GM21526 (cell line): ENCODE data around the gene PLXNA2.

Experiments
- ATAC-seq: cut with Tn5 transposase; IDR thresholded peaks from one replicate; pipeline ENCODE4 v1.9.1; 2021; ENCODE audit warnings: moderate library complexity; ENCODE audit not compliant: unreplicated experiment, low FRiP score

PLXNA2 gene

DNA sequence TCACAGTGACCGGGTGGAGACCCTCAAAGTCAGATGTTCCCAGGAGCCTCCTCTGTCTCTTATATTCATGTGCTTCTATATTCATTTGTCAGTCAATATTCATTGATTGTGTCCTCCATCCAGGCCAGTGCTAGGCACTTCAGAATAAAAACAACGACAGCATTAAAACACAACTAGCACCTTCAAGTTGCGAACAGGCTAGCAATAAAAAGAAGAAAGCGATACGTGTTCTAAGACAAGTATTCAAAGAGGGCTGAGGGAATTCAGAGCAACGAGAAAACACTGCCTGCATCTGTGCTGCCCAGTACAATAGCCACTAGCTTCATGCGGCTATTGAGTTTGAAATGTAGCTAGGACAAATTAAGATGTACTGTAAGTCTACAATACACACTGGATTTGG, 138.0 kb downstream of the PLXNA2 start:
- ATAC-seq = no peak

DNA sequence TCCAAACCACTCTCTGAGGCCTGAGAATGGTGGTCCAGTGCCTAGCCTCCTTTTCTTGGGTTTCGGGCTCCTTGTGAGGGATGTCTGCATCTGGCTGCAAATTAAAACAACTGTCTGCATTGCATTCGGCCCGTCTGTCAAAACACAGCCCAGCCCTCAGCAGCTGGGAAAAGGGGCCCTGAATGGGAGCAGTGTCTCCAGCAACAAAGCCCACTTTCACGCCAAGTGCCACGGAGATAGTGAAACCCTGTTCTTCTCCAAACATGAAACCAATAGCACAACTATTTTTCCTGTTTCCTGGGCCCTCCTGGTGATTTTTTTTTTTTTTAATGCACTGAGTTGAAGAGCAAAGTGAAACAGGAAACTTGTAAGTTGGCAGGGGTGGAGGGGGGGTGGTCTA, 138.4 kb downstream of the PLXNA2 start:
- no peak for ATAC-seq

DNA sequence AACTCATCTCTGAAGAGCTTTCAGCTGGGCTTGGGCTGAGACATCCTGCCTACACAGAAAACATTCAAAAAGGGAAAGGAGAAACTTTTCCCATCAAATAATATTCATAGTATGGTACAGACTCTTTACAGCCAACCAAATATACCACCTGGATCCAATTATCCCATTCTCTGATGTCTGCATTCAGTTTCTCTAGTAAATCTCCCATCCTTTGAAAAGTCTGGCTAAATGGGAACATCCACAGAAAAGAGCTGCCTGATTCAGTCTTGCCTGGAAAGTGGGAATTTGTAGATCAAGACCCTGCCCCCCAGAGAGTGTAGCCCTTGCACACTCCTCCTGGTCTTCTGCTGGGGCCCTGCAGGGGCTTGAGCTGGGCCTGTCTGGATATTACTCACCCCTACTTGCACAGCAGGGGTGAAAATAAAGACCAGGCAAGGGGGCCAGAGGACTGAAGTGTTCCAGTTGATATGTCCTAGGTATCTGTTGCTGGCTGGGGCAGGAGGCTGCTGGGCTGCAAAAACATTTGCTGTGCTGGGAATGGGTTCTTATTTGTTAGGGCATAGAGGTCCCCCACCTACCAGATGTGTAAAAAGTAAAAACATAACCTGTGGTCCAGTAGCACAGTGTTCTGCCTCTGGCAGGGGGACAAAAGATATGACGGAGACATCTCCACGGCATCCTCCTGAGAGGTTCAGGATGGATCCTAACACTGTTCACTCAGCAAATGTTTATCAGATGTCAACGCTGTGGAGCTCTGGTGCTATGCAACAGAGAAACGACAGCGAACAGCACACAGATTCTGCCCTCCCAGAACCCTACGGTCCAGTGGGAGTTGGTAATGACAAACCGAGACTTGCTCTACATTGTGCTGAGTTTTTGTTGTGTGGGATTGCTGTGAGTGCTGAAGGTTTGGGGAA, 140.3 kb downstream of the PLXNA2 start:
- ATAC-seq = no peak

DNA sequence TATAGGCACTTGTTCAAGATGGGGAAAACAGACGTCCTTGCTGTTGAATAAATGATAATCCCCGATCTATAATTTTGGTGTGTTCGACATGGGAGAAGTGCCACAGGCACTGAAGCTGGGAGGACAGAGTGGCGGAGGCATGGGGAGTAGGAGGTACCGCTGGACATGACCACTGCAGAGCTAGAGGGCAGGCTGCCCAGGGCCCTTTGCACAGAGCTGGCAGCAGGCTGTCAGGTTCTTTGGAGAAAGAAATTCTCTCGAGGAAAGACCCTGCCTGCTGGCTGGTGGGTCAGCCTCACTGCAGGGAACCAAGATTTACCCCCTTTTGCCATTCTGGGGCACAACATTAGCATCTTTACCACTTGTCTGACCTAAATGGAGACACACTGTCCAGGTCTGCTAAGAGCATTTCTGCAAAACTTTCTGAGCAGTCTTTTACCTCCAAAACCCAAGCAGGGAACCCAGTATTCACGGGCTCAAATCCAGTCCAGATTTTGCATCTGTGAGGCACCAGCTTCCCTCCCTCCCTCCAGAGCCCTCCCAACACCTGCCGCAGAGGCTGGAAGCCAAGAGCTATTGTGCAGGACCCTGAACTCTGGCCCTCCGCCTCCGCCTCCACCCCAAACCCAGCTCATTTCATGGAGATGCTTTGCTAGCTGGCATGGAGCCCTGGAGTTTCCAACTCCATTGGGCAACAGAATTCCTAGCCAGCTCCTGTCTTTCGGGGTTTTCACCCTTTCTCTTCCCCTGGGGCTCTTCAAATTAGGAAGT, 142.3 kb downstream of the PLXNA2 start:
- ATAC-seq = no peak

DNA sequence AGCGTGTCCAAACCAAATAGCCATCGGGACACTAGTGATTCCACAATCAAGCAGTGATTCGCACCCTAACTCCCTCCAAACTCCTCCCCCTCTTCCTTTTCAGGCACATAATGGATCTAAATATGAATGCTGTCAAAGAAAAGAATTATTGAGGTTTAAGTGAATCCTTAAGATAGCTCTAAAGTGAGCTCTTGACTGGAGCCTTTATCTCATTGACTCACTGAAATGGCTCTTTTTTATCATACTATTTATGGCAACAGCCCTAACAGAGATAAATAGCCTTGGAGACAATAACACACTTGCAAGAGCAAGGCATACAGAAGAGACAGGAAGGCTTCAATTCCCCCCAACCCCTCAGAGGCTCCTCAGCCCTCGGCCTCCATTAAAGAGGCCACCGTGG, 143.3 kb downstream of the PLXNA2 start:
- no peak for ATAC-seq

DNA sequence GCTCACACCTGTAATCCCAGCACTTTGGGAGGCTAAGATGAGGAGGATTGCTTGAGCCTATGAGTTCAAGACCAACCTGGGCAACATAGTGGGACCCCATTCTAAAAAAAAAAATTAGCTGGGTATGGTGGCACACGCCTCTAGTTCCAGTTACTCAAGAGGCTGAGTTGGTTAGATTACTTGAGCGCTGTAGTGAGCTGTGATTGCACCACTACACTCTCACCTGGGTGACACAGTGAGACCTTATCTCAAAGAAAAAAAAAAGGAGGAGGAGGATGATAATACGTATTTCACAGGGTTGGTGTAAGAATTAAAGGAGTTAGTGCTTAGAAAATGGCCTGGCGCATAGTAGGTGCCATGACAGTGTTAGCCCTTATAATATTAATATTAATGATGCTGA, 144.1 kb downstream of the PLXNA2 start:
- ATAC-seq = no peak

DNA sequence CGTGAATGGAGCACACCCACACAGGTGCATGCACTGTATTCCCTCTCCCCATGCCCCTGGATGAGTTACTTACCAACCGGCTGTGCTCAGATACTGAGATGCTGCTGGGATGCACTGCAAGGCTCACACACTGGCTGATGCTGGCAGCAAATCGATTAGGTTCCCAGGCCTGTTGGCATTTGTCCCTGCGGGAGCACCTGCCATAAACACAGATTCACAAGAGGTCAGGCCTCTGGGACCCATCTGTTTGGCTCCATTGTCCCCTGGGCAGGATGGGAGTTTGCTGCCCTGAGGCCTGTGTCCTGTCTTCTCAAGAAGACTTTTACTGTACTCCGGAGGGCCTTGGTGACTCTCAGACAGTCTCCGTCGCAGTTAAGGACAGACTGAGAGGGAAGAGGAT, 145.4 kb downstream of the PLXNA2 start:
- ATAC-seq = no peak

DNA sequence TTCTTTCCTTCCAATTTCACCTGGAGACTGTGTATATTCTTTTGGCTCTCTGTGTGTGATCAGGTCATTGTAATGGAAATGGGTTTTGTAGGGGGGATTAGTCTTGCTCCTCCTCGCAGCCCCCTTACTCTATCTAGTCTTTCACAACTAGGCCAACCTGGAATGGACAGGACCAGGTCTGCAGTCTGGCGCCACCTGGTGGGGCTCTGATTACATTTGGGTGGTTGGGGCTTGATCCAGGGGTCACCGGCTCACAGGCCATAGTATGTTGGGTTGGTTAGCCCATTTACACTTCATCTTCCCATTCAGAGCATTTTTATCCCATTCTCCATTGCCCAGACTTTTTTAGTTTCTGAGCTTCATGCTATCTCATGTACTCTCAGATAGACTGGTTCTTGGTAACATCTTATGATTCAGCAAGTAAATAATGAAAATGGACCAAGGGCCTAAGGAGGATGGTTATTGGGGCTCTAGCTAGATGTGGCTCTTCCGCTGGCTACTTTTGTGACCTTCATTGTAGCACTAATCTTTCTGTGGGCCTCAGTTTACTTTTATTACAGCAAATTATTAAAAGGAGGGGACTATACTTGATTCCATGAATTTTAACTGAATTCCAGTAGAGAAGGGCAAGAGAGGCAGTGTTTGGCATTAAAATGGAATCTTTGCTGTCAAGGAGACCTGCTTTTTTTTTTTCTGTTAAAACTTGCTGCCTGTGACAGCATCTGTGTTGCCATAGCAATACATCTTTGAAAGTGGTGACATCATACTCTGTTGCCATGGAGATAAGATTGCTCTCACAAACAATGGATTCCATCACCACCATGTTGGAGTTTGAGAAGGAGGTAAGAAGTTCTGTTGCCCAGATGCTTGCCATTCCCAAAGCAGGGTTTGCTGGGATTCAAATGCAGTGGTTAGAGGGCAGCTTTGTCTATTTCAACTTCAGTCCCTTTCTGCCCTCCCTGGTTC, 150.1 kb downstream of the PLXNA2 start:
- ATAC-seq = peak; percentile 68

DNA sequence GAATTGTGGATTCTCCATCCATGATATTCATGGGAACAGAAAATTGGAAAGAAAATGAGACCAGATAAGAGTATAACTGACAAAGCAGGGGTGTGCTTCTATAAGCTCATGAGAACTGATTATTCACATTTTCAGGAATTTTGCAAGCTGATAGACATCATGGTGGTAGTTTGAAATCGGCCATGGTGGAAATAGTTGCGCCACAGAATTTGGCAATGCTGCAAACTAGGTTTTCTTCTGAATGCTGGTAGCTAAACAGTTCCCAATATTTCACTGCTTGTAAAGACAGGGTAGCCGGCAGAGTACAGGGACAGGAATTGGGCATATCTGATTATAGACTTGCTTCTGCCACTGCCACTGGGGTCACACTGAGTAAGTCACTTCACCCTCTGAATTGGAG, 151.1 kb downstream of the PLXNA2 start:
- ATAC-seq = no peak

DNA sequence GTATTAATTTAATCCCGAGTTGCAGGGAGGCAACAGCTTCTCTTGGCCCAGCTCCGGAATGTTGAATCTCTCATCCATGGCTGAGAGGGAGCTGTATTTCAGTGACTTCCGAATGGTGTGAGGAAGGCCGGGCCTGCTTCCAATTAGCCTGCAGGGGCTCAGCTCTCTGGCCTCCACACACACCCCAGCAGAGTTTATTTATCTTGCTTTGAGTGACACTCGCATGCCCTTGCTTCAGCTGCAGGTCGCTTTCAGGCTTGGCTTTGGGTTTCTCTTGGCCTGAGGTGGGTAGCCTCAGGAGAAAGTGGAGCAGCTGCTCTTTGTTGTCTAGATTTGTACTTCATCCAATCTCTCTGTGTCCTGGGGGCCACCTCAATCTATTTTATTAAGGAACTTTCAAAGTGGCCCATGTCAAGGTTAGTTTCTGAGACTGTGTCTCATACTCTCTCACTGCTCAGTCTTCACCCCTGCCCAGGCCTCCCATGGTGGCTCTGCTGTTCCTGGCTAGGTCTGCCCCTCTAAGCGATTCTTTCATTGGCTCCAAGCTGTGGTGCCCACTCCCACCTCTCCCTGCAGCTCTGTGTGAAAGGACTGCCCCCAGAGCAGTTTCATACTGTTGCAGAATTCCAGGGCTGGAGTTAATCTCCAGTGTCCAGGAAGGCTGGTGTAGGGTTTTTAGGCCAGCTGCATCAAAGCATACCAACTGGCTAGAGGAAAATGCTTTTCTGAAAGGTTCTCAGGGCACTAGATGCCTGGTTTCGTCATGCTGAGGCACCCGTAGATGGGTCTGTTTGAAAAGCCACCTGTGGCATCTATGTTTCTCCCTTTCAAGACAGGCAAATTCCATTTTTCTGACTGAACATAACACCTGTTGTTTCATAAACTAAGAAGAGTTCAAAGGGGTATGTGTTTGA, 153.5 kb downstream of the PLXNA2 start:
- ATAC-seq = no peak

DNA sequence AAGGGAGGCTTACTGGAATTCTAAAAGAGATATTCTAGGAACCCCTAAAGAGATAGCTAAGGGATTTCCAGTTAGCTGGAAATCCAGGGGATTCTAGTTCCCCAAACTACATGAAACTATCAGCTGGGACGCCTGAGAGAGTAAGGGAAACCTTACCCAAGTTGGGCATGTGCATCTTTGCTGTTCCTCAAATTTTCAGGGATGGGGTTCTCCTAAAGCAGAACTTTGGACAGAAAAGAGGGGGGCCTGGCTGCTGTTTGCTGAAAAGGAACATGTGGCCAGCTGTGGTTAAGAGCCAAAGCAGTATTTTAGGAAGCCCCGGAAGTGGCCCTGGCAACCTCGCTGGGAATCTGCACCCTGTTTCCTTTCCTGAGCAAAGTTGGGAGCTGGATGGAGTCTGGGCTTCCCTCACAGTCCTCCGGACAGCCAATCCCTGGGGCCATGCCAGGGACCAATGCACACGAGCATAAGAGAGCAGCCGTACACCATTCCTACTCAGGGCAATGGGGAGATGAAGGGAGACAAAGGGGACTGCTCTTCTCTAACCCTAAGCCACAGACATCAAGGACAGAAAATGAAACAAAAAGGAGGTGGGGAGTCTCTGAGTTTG, 154.3 kb downstream of the PLXNA2 start:
- no peak for ATAC-seq

DNA sequence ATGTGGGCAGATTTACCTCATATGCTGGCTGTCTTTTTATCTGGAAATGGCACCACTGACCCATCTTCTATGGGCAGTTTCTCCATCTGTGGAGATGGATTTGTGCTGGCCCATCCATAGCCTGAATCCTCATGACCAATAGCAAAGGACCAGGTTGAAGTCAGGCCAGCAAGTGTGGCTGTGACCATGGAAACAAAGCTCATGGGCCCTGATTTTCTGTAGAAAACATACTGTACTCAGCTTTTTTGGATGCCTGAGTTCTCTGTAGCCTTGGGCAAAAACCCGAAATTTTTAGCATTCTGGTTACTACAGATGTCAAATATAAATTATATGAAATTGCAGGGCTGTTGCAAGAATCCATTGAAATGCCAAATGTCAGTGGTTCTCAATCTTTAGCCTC, 155.0 kb downstream of the PLXNA2 start:
- ATAC-seq = no peak

DNA sequence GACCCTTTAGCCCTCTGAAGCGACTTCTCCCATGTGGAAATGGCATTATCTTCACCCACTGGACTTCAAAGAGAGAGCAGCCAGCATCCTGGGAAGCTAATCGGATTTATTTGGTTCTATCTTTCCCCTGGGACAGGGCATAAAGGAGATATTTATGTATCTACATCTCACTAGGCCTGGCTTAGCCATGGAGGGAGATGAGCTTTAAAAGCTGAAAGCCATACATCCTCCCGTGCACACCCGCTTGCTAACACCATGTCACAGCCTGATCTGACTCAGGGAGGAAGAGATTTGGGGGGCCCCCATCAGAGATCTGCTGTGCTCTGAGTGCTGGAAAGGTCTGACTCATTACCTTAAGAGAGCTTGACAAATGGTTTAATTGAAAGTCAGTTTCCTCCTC, 155.9 kb downstream of the PLXNA2 start:
- no peak for ATAC-seq

DNA sequence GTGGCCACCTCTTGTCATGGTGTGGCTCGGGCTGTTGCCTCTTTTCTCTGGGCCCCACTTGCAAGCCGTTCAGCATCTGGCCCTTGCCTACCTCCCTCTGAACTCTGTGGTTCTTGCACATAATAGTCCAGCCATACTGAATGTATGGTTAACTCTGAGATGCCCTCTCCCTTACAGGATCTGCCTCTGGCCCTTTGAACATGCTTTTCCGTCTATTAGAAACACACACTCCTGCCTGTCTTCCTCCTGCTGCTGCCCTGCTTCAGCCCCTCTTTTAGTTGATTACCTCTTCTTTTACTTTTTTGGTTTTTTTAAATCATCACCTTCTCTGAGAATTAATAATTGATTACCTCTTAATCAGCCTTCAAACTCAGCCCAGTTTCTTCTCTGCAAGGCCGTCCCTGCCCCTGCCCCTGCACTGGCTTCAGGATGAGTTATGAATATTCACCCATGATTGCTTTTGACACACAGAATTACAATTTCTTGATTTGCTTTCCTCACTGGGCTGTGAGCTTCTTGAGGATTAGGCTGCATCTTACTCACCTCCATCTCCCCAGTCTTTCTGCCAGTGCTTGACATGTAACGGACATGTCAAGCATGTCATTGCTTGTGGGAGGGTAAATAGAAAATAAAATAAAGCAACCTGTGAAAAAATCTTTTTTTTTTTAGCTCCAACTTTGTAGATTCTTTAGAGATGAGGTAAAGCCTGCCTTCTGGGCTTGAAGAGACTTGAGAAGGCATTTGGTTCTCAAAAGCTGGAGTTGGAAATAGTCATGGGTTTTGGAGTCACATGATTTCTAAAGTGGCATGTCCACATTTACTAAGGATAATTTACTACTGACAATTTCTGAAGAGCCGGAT, 158.3 kb downstream of the PLXNA2 start:
- ATAC-seq = peak; percentile 4

DNA sequence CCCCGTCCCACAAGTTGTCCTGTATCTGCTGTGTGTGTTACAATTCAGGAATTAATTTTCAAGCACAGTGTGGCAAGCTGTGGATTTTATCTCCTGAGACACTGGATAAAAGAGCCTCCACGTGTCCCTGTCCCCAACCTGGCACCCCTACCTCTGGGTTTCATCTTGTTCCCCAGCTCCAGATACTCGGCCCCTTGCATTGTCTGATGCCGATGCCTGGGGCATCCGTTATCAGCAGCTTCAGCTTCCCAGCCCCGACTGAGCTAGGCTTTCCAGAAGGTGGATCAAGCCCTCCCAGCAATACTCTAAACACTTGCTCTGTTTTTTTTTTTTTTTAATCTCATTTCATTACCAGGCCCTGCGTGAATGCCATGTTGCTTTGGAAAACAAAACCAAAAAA, 159.4 kb downstream of the PLXNA2 start:
- no peak for ATAC-seq

DNA sequence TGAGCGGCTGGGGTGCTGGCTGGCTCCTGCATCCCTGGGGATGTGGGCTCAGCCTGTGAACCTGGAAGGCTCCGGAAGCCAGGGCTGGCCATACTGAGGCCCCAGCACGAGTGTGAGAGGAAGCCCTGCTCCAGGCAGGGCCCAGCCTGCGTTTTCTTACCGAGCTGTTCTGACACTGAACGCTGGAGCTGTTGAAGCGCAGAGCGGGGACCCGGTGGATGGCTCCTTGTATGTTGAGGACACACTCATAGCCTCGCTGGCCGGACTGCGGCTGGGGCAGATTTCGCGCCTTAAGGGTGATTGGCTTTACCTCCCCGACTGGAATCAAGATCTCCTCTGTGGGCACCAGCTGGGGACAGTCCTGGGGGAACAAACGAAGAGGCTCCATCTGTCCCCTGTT, 160.0 kb downstream of the PLXNA2 start:
- ATAC-seq = no peak

DNA sequence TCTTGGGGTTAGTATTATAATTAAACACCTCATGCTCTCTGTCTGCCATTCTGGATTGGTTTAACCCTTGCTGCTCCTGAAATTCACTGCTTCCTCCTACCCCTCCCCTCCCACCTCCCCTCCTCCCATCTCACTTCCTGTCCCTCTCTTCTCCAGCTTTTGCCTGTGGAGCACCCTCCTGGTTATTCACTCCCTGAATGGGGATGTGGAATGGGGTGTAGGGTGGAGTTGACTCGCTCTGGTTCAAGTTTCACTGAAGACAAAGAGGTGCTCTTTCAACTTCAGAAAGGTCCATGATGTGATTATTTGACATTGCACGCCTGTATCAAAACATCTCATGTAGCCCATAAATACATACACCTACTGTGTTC, 160.5 kb downstream of the PLXNA2 start:
- no peak for ATAC-seq

DNA sequence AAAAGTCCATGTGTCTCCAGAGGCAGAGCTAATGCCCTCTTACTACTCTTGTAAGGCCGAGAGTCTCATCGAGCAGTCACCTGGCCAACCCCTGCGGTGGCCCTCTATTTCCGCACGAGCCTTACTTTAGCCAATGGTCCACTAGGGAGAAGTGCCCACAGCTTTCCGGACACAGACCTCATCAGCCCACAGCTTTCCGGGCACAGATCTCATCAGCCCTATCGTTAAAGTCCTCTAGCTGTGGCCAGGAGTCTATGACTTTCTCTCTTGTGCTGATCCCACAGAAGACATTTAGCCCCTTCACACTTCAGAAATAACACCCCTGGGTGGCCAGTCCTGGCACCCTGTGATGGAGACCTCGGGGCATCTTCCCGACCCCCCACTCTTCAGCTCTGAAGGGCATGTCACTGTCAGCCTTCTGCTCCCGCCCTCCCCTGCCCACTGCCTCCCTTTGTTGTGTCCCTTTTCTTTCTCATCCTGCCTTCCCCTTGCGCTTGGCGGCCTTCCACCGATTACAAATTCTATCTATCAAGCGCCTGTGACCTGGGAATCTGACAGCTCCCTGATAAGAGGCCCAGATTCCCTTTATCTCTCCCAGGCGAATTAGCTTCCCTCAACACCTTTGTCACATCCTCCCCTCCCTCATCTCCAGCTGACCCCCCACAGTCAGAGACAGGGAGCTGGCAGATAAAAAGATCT, 161.0 kb downstream of the PLXNA2 start:
- no peak for ATAC-seq
